ENCODE measurements around the gene MAP3K7.
A peak's percentile ranks its signal among the peaks of the same experiment; 100 is the strongest.

MAP3K7 gene

GRCh38 chr6:90544081-90544480 lies 42.8 kb downstream of the MAP3K7 start:
- Mint-ChIP-seq H3K36me3 (ENCODE audit: low read depth) (peaks cover 46% of the 10 kb centered on the region), H3K4me1 (no peaks in the 10 kb centered on the region), H3K9me3 (no peaks in the 10 kb centered on the region), H3K27ac (no peak overlapping the region), H3K27me3 (ENCODE audit: low read depth, poor library complexity) (no peaks in the 10 kb centered on the region), H3K4me3 (no peak overlapping the region)
- DNase-seq = no peak
- TF ChIP-seq CTCF (IDR thresholded peaks at IDR 0.05) = no peak

GRCh38 chr6:90541221-90541620 lies 45.7 kb downstream of the MAP3K7 start:
- Mint-ChIP-seq H3K27ac (no peak overlapping the region), H3K4me1 (peaks cover 22% of the 10 kb centered on the region), H3K27me3 (ENCODE audit: low read depth, poor library complexity) (no peaks in the 10 kb centered on the region), H3K36me3 (ENCODE audit: low read depth) (peaks cover 27% of the 10 kb centered on the region), H3K9me3 (no peaks in the 10 kb centered on the region), H3K4me3 (no peak overlapping the region)
- TF ChIP-seq CTCF (IDR thresholded peaks at IDR 0.05) = no peak
- DNase-seq = no peak

- Mint-ChIP-seq H3K36me3 (ENCODE audit: low read depth) (peaks cover 17% of the 10 kb centered on the region), H3K4me1 (peaks cover 24% of the 10 kb centered on the region), H3K9me3 (no peaks in the 10 kb centered on the region), H3K27ac (peak overlapping the region; percentile 4), H3K27me3 (ENCODE audit: low read depth, poor library complexity) (no peaks in the 10 kb centered on the region), H3K4me3 (no peak overlapping the region)
- TF ChIP-seq CTCF (IDR thresholded peaks at IDR 0.05) = no peak
- DNase-seq = no peak
These were observed 48.4 kb downstream of the MAP3K7 start for GRCh38 chr6:90538278-90539046.

GRCh38 chr6:90537723-90538258 lies 49.1 kb downstream of the MAP3K7 start:
- Mint-ChIP-seq H3K9me3 (no peaks in the 10 kb centered on the region), H3K27me3 (ENCODE audit: low read depth, poor library complexity) (no peaks in the 10 kb centered on the region), H3K4me1 (peaks cover 24% of the 10 kb centered on the region), H3K36me3 (ENCODE audit: low read depth) (peaks cover 23% of the 10 kb centered on the region), H3K27ac (peak overlapping the region; percentile 29), H3K4me3 (no peak overlapping the region)
- TF ChIP-seq CTCF (IDR thresholded peaks at IDR 0.05) = no peak
- no peak for DNase-seq

GRCh38 chr6:90537027-90537426 lies 49.8 kb downstream of the MAP3K7 start:
- H3K36me3 Mint-ChIP-seq (ENCODE audit: low read depth) = peaks cover 23% of the 10 kb centered on the region
- H3K27ac Mint-ChIP-seq = peak overlapping the region; percentile 32
- H3K4me3 Mint-ChIP-seq = no peak overlapping the region
- no peak for DNase-seq
- H3K9me3 Mint-ChIP-seq = no peaks in the 10 kb centered on the region
- TF ChIP-seq CTCF (IDR thresholded peaks at IDR 0.05) = no peak
- H3K27me3 Mint-ChIP-seq (ENCODE audit: low read depth, poor library complexity) = no peaks in the 10 kb centered on the region
- H3K4me1 Mint-ChIP-seq = peaks cover 24% of the 10 kb centered on the region

GRCh38 chr6:90536520-90536919 lies 50.4 kb downstream of the MAP3K7 start:
- H3K27me3 Mint-ChIP-seq (ENCODE audit: low read depth, poor library complexity) = no peaks in the 10 kb centered on the region
- H3K4me1 Mint-ChIP-seq = peaks cover 24% of the 10 kb centered on the region
- H3K9me3 Mint-ChIP-seq = no peaks in the 10 kb centered on the region
- TF ChIP-seq CTCF (IDR thresholded peaks at IDR 0.05) = no peak
- H3K27ac Mint-ChIP-seq = peak overlapping the region; percentile 91
- H3K36me3 Mint-ChIP-seq (ENCODE audit: low read depth) = peaks cover 23% of the 10 kb centered on the region
- H3K4me3 Mint-ChIP-seq = no peak overlapping the region
- DNase-seq = no peak

Measured in nephron progenitor cell (in vitro differentiated cells).